Measurements from ENCODE around the gene CROCC2. TPM values are rescaled to one million over a fixed set of nuclear protein-coding genes. Genes with fewer than 3 reads are reported as not detected.

The CROCC2 gene
- total and polyA plus RNA-seq, 12 donors = 0.07 to 0.65 (median 0.28) TPM; not detected in 6

GRCh38 chr2:240964704-240965295 is 58.7 kb downstream of the CROCC2 start:
- Histone ChIP-seq H3K9me3 (replicated peaks in 1 of 3) (no peaks in the 10 kb centered on the region), H3K27ac (peak overlapping the region in 1 of 5 donors; percentile 22), H3K27me3 (no peaks in the 10 kb centered on the region), H3K4me1 (replicated peaks in 1 of 2) (peaks cover 29 to 33% of the 10 kb centered on the region in 2 donors), H3K4me3 (no peak overlapping the region), H3K36me3 (replicated peaks in 1 of 2) (no peaks in the 10 kb centered on the region)
- intact Hi-C loops (cut with DNase I) = no loop called here
- WGBS, 4 donors = 90 to 96% (median 93%) methylated on average over 4 to 15 of the region's 15 CpGs
- TF ChIP-seq CTCF (IDR thresholded peaks at IDR 0.05) (no peak), POLR2A (IDR thresholded peaks at IDR 0.05) (no peak)
- peak in 3 of 7 donors; percentile 18 to 28 (median 19) for DNase-seq

- 71 to 80% (median 78%) methylated on average over 15 to 22 of the region's 22 CpGs for WGBS, 4 donors
- peak overlapping the region in 1 of 5 donors; percentile 45 for H3K27ac ChIP-seq
- peak in 3 of 7 donors; percentile 20 to 29 (median 23) for DNase-seq
These were observed 59.3 kb downstream of the CROCC2 start for GRCh38 chr2:240965296-240965904.

GRCh38 chr2:240965905-240966456 is 59.8 kb downstream of the CROCC2 start:
- intact Hi-C loops (cut with DNase I) = no loop called here
- Histone ChIP-seq H3K36me3 (replicated peaks in 1 of 2) (no peaks in the 10 kb centered on the region), H3K4me1 (replicated peaks in 1 of 2) (peaks cover 17 to 23% of the 10 kb centered on the region in 2 donors), H3K9me3 (replicated peaks in 1 of 3) (no peaks in the 10 kb centered on the region), H3K27ac (peak overlapping the region in 1 of 5 donors; percentile 45), H3K4me3 (no peak overlapping the region), H3K27me3 (no peaks in the 10 kb centered on the region)
- TF ChIP-seq CTCF (IDR thresholded peaks at IDR 0.05) (no peak), POLR2A (IDR thresholded peaks at IDR 0.05) (no peak)
- WGBS, 4 donors = 82 to 100% (median 92%) methylated on average over 1 to 28 of the region's 28 CpGs
- DNase-seq = peak in 3 of 7 donors; percentile 11 to 17 (median 16)

More at GRCh38 chr2:240965296-240965904, 59.3 kb downstream of the CROCC2 start:
- H3K4me1 ChIP-seq (replicated peaks in 1 of 2) = peaks cover 23 to 29% of the 10 kb centered on the region in 2 donors
- no peak overlapping the region for H3K4me3 ChIP-seq
- H3K27me3 ChIP-seq = no peaks in the 10 kb centered on the region
- intact Hi-C loops (cut with DNase I) = no loop called here
- TF ChIP-seq POLR2A (IDR thresholded peaks at IDR 0.05) = no peak
- no peak for TF ChIP-seq CTCF (IDR thresholded peaks at IDR 0.05)
- no peaks in the 10 kb centered on the region for H3K9me3 ChIP-seq (replicated peaks in 1 of 3)
- H3K36me3 ChIP-seq (replicated peaks in 1 of 2) = no peaks in the 10 kb centered on the region

GRCh38 chr2:240966457-240966905 is 60.3 kb downstream of the CROCC2 start:
- no peak overlapping the region for H3K27ac ChIP-seq
- DNase-seq = peak in 2 of 7 donors; percentile 13 to 14
- peaks cover 12 to 20% of the 10 kb centered on the region in 2 donors for H3K4me1 ChIP-seq (replicated peaks in 1 of 2)
- WGBS, 4 donors = 89 to 94% (median 94%) methylated on average over 5 to 10 of the region's 10 CpGs; no CpG with 5 or more reads in 1 of the 4 donors
- TF ChIP-seq CTCF (IDR thresholded peaks at IDR 0.05) (no peak), POLR2A (IDR thresholded peaks at IDR 0.05) (no peak)
- H3K9me3 ChIP-seq (replicated peaks in 1 of 3) = no peaks in the 10 kb centered on the region
- H3K4me3 ChIP-seq = no peak overlapping the region
- H3K36me3 ChIP-seq (replicated peaks in 1 of 2) = no peaks in the 10 kb centered on the region
- intact Hi-C loops (cut with DNase I) = no loop called here
- H3K27me3 ChIP-seq = no peaks in the 10 kb centered on the region
